ENCODE data around the gene PLEKHM2. TPM values are rescaled to one million over a fixed set of nuclear protein-coding genes. Genes with fewer than 3 reads are reported as not detected.

PLEKHM2 gene
- total RNA-seq, 1 donor from 2014 or later = 80.4 TPM

DNA sequence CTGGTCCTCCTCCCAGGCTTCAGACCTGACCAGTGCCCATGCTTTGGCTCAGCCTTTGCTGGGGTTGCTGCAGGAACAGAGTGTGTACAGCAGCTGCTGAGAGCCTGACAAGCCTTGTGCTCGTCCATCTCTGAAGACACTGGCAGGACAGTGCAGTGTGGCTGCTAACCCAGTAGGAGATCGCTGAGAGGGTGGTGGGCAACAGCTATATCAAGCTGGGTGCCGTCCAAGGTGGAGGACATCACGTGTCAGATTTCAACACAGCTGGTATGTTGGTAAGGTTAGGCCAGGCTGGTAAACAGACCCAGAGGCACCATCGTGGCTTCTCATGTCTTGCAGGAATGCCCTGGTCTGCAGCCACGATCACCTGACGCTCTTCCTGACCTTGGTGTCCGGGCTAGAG lies 34.1 kb downstream of the PLEKHM2 start:
- intact Hi-C loops (cut with DNase I) = no loop called here
- Histone ChIP-seq H3K4me1 (peaks cover 47% of the 10 kb centered on the region), H3K9me3 (no peaks in the 10 kb centered on the region), H3K27me3 (ENCODE audit: low read depth) (no peaks in the 10 kb centered on the region), H3K27ac (peak overlapping the region; percentile 68), H3K36me3 (peaks cover 75% of the 10 kb centered on the region), H3K4me3 (no peak overlapping the region)
- no peak for DNase-seq
- TF ChIP-seq, protein P1, sequence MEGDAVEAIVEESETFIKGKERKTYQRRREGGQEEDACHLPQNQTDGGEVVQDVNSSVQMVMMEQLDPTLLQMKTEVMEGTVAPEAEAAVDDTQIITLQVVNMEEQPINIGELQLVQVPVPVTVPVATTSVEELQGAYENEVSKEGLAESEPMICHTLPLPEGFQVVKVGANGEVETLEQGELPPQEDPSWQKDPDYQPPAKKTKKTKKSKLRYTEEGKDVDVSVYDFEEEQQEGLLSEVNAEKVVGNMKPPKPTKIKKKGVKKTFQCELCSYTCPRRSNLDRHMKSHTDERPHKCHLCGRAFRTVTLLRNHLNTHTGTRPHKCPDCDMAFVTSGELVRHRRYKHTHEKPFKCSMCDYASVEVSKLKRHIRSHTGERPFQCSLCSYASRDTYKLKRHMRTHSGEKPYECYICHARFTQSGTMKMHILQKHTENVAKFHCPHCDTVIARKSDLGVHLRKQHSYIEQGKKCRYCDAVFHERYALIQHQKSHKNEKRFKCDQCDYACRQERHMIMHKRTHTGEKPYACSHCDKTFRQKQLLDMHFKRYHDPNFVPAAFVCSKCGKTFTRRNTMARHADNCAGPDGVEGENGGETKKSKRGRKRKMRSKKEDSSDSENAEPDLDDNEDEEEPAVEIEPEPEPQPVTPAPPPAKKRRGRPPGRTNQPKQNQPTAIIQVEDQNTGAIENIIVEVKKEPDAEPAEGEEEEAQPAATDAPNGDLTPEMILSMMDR (IDR thresholded peaks at IDR 0.05) = no peak
- peak; percentile 23 to 43 for ATAC-seq

DNA sequence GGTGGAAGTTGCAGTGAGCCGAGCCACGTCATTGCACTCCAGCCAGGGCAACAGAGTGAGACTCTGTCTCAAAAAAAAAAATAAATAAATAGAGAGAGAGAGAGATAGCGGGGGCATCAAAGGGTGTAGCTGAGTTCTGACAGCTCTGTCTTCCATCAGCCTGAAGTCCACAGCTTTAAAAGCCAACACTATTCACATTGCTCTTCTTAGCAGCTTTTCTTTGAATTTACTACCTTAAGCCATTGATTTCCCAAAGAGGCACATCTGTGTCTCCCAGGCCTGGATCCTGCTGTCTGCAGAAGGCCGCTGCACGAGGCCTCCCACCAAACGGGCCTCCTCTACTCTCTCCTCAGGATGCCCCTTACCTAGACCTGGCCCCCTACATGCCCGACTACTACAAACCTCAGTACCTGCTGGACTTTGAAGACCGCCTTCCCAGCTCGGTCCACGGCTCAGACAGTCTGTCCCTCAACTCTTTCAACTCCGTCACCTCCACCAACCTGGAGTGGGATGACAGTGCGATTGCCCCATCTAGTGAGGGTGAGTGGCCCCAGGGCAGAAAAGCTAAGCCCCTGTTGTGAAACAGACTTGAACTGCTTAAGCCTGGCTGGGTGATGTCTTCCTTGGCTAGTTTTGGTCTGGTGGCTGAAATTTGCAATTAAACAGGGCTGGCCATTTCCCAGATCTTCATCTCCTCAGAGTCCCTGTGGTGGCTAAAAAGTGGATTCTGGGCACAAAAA lies 35.4 kb downstream of the PLEKHM2 start:
- Histone ChIP-seq H3K9me3 (no peaks in the 10 kb centered on the region), H3K4me3 (no peak overlapping the region), H3K4me1 (peaks cover 34% of the 10 kb centered on the region), H3K36me3 (peaks cover 84% of the 10 kb centered on the region), H3K27ac (no peak overlapping the region), H3K27me3 (ENCODE audit: low read depth) (no peaks in the 10 kb centered on the region)
- ATAC-seq (no peak), DNase-seq (no peak)
- intact Hi-C loops (cut with DNase I) = no loop called here
- TF ChIP-seq, protein P1 (IDR thresholded peaks at IDR 0.05) = no peak

- no peak overlapping the region for H3K27ac ChIP-seq
- intact Hi-C loops (cut with DNase I) = no loop called here
- H3K4me1 ChIP-seq = peaks cover 23% of the 10 kb centered on the region
- H3K9me3 ChIP-seq = no peaks in the 10 kb centered on the region
- no peak overlapping the region for H3K4me3 ChIP-seq
- H3K27me3 ChIP-seq (ENCODE audit: low read depth) = no peaks in the 10 kb centered on the region
- ATAC-seq (no peak), DNase-seq (no peak)
- TF ChIP-seq, protein P1 (IDR thresholded peaks at IDR 0.05) = no peak
- H3K36me3 ChIP-seq = peaks cover 95% of the 10 kb centered on the region
Measured at GRCh38 chr1:15720861-15721260, 36.7 kb downstream of the PLEKHM2 start.

DNA sequence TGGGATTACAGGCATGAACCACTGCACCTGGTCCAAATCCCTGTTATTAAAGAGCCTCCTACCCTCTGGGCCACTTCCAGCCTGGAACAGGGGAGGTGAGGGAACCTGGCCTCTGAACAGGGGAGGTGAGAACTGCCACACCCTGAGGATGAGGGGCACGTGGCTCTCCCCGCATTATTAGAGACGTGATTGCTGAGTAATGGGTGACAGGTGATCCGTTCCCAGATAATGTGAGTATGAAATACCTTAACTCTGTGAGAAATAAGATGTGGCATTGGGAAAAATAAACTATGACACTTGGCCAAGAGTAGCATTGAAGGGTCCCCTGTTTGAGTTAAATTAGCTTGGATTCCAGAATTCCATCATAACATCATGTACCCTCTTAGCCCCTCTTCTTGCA lies 38.3 kb downstream of the PLEKHM2 start:
- Histone ChIP-seq H3K4me1 (peaks cover 9% of the 10 kb centered on the region), H3K27me3 (ENCODE audit: low read depth) (no peaks in the 10 kb centered on the region), H3K27ac (no peak overlapping the region), H3K9me3 (no peaks in the 10 kb centered on the region), H3K4me3 (no peak overlapping the region), H3K36me3 (peaks cover 95% of the 10 kb centered on the region)
- DNase-seq (no peak), ATAC-seq (no peak)
- TF ChIP-seq, protein P1 (IDR thresholded peaks at IDR 0.05) = no peak
- intact Hi-C loops (cut with DNase I) = no loop called here

DNA sequence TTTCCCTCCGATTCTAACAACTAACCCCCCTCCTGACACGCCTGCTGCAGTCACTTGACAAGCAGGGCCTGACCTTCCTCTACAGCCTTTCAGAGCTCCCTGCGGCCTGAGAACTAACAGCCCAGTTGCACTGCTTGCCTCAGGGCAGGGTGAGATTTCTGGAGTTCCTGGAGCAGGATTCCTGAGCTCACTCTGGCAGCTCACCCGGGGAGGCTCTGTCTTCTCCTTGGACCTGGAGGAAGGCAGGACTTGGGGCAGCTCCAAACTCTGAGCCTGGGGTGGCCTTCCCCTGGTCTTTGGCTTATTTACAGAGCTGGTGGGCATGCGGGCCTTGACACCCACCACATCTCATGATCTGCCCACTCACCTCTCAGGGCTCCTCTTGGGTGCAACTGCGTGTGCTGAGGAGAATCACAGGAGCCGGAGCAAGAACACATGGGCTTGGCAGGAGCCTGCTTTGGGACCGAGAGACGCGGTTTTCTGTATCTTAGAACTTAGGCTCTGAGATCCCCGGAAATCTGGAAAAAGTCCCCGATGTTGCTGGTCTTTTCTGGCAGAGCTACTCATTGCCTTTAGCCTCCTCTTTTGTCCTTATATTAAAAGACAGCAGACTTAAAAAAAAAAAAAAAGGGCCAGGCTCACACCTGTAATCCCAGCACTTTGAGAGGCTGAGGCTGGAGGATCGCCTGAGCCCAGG lies 38.9 kb downstream of the PLEKHM2 start:
- no peaks in the 10 kb centered on the region for H3K27me3 ChIP-seq (ENCODE audit: low read depth)
- intact Hi-C loops (cut with DNase I) = no loop called here
- no peak for DNase-seq
- H3K4me1 ChIP-seq = peaks cover 3% of the 10 kb centered on the region
- peaks cover 95% of the 10 kb centered on the region for H3K36me3 ChIP-seq
- no peaks in the 10 kb centered on the region for H3K9me3 ChIP-seq
- no peak for ATAC-seq
- no peak overlapping the region for H3K4me3 ChIP-seq
- H3K27ac ChIP-seq = no peak overlapping the region
- TF ChIP-seq, protein P1 (IDR thresholded peaks at IDR 0.05) = no peak
